GM19193 (cell line): Measurements from ENCODE around the gene GJB2.

Source experiments
- POLR2A ChIP-seq: IDR thresholded peaks from 4 replicates; pipeline ENCODE4 v1.6.1; 2011; ENCODE audit not compliant: insufficient read depth, insufficient read length; ENCODE audit errors: extremely low read depth

GJB2 gene

DNA sequence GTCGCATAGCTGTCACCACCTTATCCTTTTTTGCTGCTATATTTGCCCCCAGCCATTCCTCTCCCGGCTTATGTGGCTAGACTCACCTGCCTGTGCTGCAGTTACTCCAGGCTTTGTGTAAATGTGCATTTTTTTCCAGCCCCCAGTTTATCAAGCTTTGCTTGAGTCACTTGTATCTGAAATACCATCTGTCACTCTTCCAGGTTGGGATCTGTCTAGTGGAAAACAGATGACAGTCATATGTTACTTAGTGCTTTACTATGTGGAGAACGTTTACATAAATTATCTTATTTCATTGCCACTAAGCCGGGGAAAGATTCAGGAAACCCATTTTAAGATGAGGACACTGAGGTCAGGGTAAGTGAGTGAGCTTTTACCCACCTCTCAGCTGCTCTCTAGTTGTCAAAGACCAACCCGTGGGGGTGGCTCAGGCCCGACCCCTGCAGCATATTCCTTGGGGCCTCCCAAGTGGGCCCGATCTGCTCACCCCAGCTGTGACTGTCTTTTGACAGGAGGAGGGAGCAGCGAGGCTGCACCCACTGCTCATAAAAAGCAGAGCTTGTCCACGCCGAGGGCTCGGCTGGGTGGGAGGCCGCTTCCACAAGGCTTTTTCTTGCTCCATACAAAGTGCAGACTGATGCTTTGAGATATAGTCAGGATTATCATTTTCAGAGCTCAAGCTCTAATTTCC is 7.2 kb downstream of the GJB2 start:
- TF ChIP-seq POLR2A = no peak

GRCh38 chr13:20182231-20182846 is 10.4 kb downstream of the GJB2 start:
- no peak for TF ChIP-seq POLR2A

DNA sequence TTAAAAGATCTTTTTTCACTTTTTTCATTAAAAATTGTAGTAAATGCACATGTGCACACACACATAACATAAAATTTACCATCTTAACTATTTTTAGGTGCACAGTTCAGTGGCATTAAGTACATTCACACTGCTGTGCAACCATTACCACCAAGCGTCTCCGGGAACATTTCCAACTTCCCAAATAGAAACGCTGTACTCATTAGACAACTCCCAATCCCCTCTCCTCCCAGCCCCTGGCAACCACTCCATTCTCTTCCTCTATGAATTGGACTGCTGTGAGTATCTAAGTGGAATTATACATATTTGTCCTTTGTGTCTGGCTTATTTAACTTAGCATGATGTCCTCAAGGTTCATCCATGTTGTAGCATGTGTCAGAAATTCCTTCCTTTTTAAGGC is 11.6 kb downstream of the GJB2 start:
- TF ChIP-seq POLR2A = no peak

- no peak for TF ChIP-seq POLR2A
Measured at GRCh38 chr13:20178156-20178555, 14.6 kb downstream of the GJB2 start.

GRCh38 chr13:20177049-20177831 is 15.5 kb downstream of the GJB2 start:
- TF ChIP-seq POLR2A = no peak

DNA sequence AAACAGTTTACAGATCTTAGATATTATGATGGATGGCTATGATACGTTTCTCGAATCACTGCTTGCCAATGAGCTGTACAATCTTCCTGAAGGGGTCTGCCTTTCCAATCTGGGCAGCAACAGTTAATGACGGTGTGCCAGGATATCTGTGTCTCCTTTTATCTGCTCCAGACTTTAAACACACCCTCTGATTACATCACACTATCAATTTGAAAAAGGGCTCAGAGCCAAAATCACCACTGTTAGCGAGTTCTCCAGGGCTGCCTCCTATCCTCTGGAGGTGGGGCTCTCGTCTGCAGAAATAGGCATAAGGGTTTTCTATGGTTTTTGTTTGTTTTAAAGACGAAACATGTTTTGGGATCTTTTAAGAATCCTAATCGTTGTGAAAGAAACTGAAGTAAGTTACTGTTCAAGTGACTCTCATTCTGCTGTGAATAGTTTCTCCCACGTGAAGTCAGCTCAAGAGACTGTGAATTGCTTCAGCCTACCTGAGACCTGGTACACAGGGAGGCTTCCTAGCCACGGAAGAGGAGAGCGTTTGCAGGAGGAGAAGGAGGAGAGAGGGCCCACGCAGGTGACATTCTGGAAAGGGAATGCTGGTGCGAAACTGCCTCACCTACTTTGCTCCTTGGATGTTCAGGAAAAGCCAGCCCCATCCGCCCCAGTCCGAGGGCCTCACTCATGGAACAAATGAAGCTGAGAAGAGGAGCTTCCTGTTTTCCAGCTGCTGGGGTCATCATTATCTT is 16.7 kb downstream of the GJB2 start:
- no peak for TF ChIP-seq POLR2A

DNA sequence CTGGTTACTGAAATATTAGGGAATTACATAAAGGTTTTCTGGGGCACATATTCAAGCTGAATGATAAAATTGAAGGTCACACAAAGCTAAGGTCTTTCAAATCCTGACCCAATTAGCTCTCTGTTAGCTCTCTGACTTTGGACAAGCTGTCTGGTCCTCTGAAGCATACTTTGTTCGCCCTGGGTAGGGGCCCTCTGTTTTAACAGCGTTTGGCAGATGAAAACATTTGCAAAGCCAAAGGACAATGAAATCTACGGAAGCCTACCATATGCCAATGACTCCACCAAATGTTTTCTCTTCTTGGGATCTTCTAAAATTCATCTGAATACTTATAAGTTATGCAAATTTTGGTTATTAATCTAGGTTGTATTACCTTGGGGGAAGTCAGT is 17.3 kb downstream of the GJB2 start:
- no peak for TF ChIP-seq POLR2A

GRCh38 chr13:20174656-20175405 is 17.9 kb downstream of the GJB2 start:
- TF ChIP-seq POLR2A = no peak

DNA sequence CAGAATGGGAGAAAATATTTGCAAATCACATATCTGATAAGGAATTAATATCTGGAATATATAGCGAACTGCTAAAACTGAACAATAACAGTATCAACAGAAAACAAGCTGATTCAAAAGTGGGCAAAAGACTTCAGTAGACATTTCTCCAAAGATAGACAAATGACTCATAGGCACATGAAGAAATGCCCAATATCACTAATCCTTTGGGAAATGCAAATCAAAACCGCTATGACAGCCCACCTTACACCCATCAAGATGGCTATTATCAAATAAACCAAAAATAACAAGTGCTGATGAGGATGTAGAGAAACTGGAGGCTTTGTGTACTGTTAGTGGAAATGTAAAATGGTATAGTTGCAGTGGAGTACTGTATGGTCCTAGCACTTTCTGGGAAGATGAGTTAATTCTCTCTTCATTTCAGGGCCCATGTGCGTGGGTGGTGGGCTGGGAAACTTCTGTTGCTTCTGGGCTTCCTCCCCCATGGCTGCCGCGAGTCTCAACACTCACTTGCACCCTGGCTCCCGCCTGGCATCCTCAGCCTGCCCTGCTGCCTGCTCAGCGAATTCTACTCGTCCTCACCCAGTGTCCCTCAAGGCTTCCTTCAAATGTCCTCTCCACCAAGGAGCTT is 19.5 kb downstream of the GJB2 start:
- no peak for TF ChIP-seq POLR2A

GRCh38 chr13:20171364-20171763 is 21.4 kb downstream of the GJB2 start:
- TF ChIP-seq POLR2A = no peak

GRCh38 chr13:20170921-20171320 is 21.8 kb downstream of the GJB2 start:
- no peak for TF ChIP-seq POLR2A

- TF ChIP-seq POLR2A = no peak
Measured at GRCh38 chr13:20168396-20168795, 24.3 kb downstream of the GJB2 start.

DNA sequence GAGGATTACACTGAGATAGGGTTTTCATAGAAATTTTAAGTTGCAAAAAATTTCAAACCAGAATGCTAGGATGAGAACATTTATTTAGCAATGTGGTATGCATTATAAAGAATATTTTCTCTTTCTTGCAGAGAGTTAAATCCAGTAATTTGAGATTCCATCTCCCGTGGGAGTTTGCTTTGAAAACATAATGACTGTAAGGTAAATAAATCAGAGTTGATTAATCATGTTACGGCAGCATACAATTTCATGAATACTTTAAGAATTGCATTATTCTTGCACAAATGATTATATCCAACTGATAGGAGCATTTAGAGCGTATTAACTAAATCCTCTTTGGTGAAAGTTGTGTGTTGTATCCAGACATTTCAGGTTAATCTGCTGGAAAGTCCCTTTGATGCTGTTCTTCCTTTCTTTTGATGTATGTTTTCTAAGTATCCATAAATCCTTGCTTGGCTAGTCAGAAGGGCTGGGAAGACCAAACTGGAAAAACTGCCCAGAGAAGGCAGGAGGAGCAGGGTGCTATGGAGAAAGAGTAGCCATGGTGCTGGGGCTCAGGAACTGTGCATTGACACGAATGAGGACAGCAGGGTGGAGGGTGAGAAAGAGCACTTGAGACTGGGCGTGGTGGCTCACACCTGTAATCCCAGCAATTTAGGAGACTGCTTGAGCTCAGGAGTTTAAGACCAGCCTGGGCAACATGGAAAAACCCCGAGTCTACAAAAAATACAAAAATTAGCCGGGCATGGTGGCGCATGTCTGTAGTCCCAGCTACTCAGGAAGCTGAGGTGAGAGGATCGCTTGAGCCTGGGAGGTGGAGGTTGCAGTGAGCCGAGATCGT is 27.1 kb downstream of the GJB2 start:
- no peak for TF ChIP-seq POLR2A
